ENCODE data around the gene PNPLA7. TPM values are rescaled to one million over a fixed set of nuclear protein-coding genes. Genes with fewer than 3 reads are reported as not detected.

Gene PNPLA7
- total RNA-seq, 1 donor from 2014 or later, result 3.9 TPM

DNA sequence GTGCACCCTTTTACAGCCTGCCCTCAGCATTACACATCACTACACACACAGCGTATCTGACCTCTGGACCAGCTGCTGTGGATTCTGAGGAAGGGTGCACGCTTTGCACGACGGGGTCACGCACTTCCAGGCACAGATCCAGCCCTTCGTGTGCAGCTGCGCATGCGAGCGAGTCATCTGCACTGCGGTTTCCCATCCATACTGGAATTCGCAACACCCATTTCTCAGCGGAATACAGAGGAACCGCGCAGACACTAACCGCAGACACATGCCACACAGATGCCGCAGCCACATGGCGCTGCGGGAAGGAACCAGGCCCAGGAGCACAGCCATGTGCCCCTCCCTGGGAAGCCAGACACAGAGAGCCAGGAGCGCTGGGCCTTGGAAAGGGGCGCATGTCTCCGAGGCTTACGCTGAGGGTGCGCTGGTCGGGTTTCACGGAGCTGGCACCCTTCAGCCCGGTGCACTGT is 43.5 kb downstream of the PNPLA7 start:
- H3K4me1 Mint-ChIP-seq (ENCODE audit: unreplicated experiment), result peaks cover 5% of the 10 kb centered on the region
- peaks cover 7% of the 10 kb centered on the region for H3K9me3 Mint-ChIP-seq (ENCODE audit: unreplicated experiment)
- H3K27ac Mint-ChIP-seq (ENCODE audit: unreplicated experiment), result no peak overlapping the region
- TF ChIP-seq, protein P1, sequence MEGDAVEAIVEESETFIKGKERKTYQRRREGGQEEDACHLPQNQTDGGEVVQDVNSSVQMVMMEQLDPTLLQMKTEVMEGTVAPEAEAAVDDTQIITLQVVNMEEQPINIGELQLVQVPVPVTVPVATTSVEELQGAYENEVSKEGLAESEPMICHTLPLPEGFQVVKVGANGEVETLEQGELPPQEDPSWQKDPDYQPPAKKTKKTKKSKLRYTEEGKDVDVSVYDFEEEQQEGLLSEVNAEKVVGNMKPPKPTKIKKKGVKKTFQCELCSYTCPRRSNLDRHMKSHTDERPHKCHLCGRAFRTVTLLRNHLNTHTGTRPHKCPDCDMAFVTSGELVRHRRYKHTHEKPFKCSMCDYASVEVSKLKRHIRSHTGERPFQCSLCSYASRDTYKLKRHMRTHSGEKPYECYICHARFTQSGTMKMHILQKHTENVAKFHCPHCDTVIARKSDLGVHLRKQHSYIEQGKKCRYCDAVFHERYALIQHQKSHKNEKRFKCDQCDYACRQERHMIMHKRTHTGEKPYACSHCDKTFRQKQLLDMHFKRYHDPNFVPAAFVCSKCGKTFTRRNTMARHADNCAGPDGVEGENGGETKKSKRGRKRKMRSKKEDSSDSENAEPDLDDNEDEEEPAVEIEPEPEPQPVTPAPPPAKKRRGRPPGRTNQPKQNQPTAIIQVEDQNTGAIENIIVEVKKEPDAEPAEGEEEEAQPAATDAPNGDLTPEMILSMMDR (IDR thresholded peaks at IDR 0.05; ENCODE audit: unreplicated experiment), result no peak
- peaks cover 23% of the 10 kb centered on the region for H3K36me3 Mint-ChIP-seq (ENCODE audit: low read depth, unreplicated experiment)
- no peak for DNase-seq (ENCODE audit: low spot score)
- no peak overlapping the region for H3K4me3 Mint-ChIP-seq (ENCODE audit: unreplicated experiment)
- peaks cover 22% of the 10 kb centered on the region for H3K27me3 Mint-ChIP-seq (ENCODE audit: unreplicated experiment)

DNA sequence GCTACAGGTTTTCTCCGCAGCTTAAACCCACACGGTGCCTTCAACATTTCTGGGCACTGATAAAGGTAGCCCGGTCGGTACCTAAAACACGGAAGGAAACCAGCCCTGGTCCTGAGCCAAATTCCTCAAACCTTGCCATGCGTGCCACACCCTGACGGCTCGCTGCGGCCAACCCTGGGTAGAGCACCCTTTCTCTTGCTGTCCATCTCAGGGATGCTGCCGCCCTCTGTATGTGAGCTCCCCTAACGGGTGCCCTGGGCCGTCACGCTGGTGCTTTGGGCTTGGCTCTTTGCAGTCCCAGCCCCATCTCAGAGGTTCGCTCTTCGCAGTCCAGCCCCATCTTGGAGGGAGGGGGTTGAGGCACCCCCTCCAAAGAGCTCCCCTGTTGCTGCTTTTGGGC is 43.9 kb downstream of the PNPLA7 start:
- H3K4me3 Mint-ChIP-seq (ENCODE audit: unreplicated experiment), result no peak overlapping the region
- TF ChIP-seq, protein P1 (IDR thresholded peaks at IDR 0.05; ENCODE audit: unreplicated experiment), result no peak
- peaks cover 24% of the 10 kb centered on the region for H3K36me3 Mint-ChIP-seq (ENCODE audit: low read depth, unreplicated experiment)
- peaks cover 7% of the 10 kb centered on the region for H3K4me1 Mint-ChIP-seq (ENCODE audit: unreplicated experiment)
- DNase-seq (ENCODE audit: low spot score), result no peak
- H3K9me3 Mint-ChIP-seq (ENCODE audit: unreplicated experiment), result peaks cover 9% of the 10 kb centered on the region
- no peak overlapping the region for H3K27ac Mint-ChIP-seq (ENCODE audit: unreplicated experiment)
- H3K27me3 Mint-ChIP-seq (ENCODE audit: unreplicated experiment), result peaks cover 25% of the 10 kb centered on the region

DNA sequence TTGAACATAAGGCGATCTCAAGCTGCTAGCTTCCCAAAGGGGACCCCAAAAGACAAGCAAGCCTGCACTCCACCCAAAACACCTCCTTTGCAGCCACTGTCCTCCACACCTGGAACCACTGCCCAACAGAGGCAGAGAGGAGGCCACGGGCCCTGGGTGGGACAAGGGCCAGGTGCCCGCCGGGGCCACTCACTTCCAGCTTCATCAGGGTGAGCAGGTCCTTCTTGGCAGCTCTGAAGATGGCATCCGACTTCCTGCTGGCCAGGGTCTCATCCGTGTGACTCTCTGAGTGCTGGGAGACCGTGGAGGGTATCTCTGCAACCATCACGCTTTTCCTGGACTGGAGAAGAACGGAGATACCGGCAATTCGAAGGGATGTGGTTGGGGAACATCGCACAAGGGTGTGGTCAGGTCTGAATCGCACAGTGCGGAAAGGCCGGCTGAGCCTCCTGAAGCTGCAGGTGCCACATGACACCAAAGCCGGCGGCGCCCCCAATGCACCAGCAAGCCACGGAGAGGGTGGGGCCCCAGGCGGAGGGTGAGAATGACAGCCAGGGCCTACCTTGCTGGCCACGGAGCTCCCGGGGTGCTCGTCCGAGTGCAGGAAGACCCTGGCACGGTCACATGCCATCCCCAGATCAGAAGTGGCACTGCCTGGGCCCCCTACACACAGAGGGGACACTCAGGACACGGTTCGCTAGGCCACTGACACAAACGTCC is 44.6 kb downstream of the PNPLA7 start:
- Mint-ChIP-seq H3K4me1 (ENCODE audit: unreplicated experiment) (peaks cover 7% of the 10 kb centered on the region), H3K36me3 (ENCODE audit: low read depth, unreplicated experiment) (peaks cover 24% of the 10 kb centered on the region), H3K4me3 (ENCODE audit: unreplicated experiment) (no peak overlapping the region), H3K27ac (ENCODE audit: unreplicated experiment) (no peak overlapping the region), H3K9me3 (ENCODE audit: unreplicated experiment) (peaks cover 9% of the 10 kb centered on the region), H3K27me3 (ENCODE audit: unreplicated experiment) (peaks cover 32% of the 10 kb centered on the region)
- DNase-seq (ENCODE audit: low spot score), result no peak
- TF ChIP-seq, protein P1 (IDR thresholded peaks at IDR 0.05; ENCODE audit: unreplicated experiment), result no peak

DNA sequence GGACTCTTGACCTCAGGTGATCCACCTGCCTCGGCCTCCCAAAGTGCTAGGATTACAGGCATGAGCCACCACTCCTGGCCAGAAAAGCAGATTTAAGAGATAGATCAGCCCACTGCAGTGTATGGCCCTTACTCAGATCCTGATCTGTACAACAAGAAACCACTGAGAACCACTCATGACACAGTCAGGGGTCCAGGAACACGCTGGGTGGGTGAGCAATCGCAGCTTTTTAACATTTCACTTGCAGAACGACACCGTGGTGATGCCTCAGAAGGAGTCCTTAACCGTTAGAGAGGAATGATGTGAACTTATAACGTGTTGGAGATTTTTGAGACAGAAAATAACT is 45.8 kb downstream of the PNPLA7 start:
- Mint-ChIP-seq H3K4me1 (ENCODE audit: unreplicated experiment) (peaks cover 7% of the 10 kb centered on the region), H3K27ac (ENCODE audit: unreplicated experiment) (no peak overlapping the region), H3K27me3 (ENCODE audit: unreplicated experiment) (peaks cover 35% of the 10 kb centered on the region), H3K36me3 (ENCODE audit: low read depth, unreplicated experiment) (peaks cover 22% of the 10 kb centered on the region), H3K4me3 (ENCODE audit: unreplicated experiment) (peak overlapping the region; percentile 21), H3K9me3 (ENCODE audit: unreplicated experiment) (peaks cover 9% of the 10 kb centered on the region)
- TF ChIP-seq, protein P1 (IDR thresholded peaks at IDR 0.05; ENCODE audit: unreplicated experiment), result no peak
- no peak for DNase-seq (ENCODE audit: low spot score)
